Natural killer cell (primary cell): ENCODE data around the gene IGFL4. TPM values are rescaled to one million over a fixed set of nuclear protein-coding genes. Genes with fewer than 3 reads are reported as not detected.

Source experiments
- ATAC-seq, 3 donors: fragments of 150-1000 bp in 2 of 3; fragments of 200-7000 bp in 1 of 3; cut with Tn5 transposase; 1 replicate in 1 of 3; 2 replicates in 2 of 3; pipeline ENCODE4 v1.10.0; 2021; ENCODE audit warnings: mild to moderate bottlenecking in 2 of 3, moderate library complexity in 2 of 3
- DNase-seq, 2 donors: peaks; one replicate each; pipeline versions ENCODE4 v3.0.0 to v3.0.0-alpha.2; 2013 to 2021; ENCODE audit warnings: mixed read lengths in 1 of 2
- H3K27ac ChIP-seq: one replicate; pipeline ENCODE4 v1.5.1; 2013; ENCODE audit warnings: mild to moderate bottlenecking, low read length
- H3K27me3 ChIP-seq: one replicate; pipeline ENCODE4 v1.6.1; 2013; ENCODE audit warnings: low read length; ENCODE audit not compliant: control insufficient read depth, insufficient read depth
- H3K36me3 ChIP-seq: one replicate; pipeline ENCODE4 v1.6.1; 2013; ENCODE audit warnings: low read length; ENCODE audit not compliant: control insufficient read depth, insufficient read depth
- H3K4me1 ChIP-seq: one replicate; pipeline ENCODE4 v1.6.1; 2013; ENCODE audit warnings: low read length; ENCODE audit not compliant: control insufficient read depth, insufficient read depth
- H3K4me3 ChIP-seq: one replicate; pipeline ENCODE4 v1.5.1; 2013; ENCODE audit warnings: low read length
- H3K9me3 ChIP-seq: one replicate; pipeline ENCODE4 v1.6.1; 2013; ENCODE audit warnings: low read length; ENCODE audit not compliant: control insufficient read depth, insufficient read depth
- H3K27ac Mint-ChIP-seq, 2 donors: one replicate each; pipeline ENCODE4 v1.8.0; 2022; ENCODE audit warnings: mild to moderate bottlenecking in 2 of 2, mixed read lengths in 2 of 2, moderate library complexity in 1 of 2
- H3K27me3 Mint-ChIP-seq, 2 donors: one replicate each; pipeline ENCODE4 v1.8.0; 2022; ENCODE audit warnings: low read depth in 2 of 2, mixed read lengths in 2 of 2
- H3K36me3 Mint-ChIP-seq: one replicate; pipeline ENCODE4 v1.8.0; 2022; ENCODE audit warnings: mixed read lengths
- H3K4me1 Mint-ChIP-seq, 2 donors: one replicate each; pipeline ENCODE4 v1.8.0; 2022; ENCODE audit warnings: mixed read lengths in 2 of 2
- H3K4me3 Mint-ChIP-seq: one replicate; pipeline ENCODE4 v1.8.0; 2022; ENCODE audit warnings: mild to moderate bottlenecking, moderate library complexity, mixed read lengths
- H3K9me3 Mint-ChIP-seq, 2 donors: one replicate each; pipeline ENCODE4 v1.8.0; 2022; ENCODE audit warnings: mixed read lengths in 2 of 2
- CTCF ChIP-seq: fragments of 200-600 bp; IDR thresholded peaks from one replicate; pipeline ENCODE4 v1.8.0; 2022; ENCODE audit warnings: antibody characterized with exemption
- WGBS: methylation state at CpG from one replicate; pipeline ENCODE4 v1.1.7; 2013; ENCODE audit warnings: missing lambda C conversion rate; ENCODE audit not compliant: insufficient coverage; 5-methylcytosine and 5-hydroxymethylcytosine counted together
- intact Hi-C: fragments of 100-400 bp; cut with micrococcal nuclease; formaldehyde crosslinking; loops from one replicate; pipeline ENCODE4 v1.14.2; 2022
- total RNA-seq, 4 donors: library from RNA; stranded (reverse); fragments of 120-200 nt in 1 of 4; gene quantifications; one replicate each; pipeline versions ENCODE4 v1.2.3 to v1.2.4, GENCODE V29; 2013 to 2022

The IGFL4 gene
- total RNA-seq, 3 donors from 2014 or later (not counting 1 experiment from before 2014, with no cell fraction given): not detected

DNA sequence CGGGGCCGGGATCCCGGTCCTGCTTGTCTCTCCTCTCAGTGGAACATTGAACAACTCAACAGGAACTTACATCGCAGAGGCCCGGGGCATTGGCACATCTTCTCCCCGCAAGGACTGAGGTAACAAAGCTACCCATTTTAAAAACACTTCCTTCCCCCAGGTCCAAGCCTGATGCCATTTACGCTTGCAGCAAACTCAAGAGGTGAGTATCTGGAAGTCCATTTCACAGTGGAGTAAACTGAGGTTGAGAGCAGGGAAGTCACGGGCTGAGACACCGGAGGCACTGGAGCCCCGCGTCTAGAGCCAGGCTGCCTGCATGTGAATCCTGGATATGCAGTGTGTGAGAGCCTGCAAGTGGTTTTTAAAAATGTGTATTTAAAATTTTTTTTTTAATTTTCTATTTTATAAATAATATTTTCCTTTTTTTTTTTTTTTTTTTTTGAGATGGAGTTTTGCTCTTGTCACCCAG lies 17.5 kb downstream of the IGFL4 start:
- no peak for ATAC-seq
- Histone ChIP-seq H3K36me3 (no peaks in the 10 kb centered on the region), H3K4me1 (no peaks in the 10 kb centered on the region), H3K4me3 (no peak overlapping the region), H3K27me3 (peaks cover 18% of the 10 kb centered on the region), H3K9me3 (no peaks in the 10 kb centered on the region), H3K27ac (no peak overlapping the region)
- Mint-ChIP-seq H3K27ac (no peak overlapping the region), H3K36me3 (no peaks in the 10 kb centered on the region), H3K4me1 (peaks cover 0 to 11% of the 10 kb centered on the region in 2 donors), H3K9me3 (no peaks in the 10 kb centered on the region), H3K4me3 (no peak overlapping the region), H3K27me3 (peaks cover 12 to 17% of the 10 kb centered on the region in 2 donors)
- 37% methylated on average over 9 of the region's 11 CpGs for WGBS
- intact Hi-C loops: no loop called here
- TF ChIP-seq CTCF: no peak
- no peak for DNase-seq

DNA sequence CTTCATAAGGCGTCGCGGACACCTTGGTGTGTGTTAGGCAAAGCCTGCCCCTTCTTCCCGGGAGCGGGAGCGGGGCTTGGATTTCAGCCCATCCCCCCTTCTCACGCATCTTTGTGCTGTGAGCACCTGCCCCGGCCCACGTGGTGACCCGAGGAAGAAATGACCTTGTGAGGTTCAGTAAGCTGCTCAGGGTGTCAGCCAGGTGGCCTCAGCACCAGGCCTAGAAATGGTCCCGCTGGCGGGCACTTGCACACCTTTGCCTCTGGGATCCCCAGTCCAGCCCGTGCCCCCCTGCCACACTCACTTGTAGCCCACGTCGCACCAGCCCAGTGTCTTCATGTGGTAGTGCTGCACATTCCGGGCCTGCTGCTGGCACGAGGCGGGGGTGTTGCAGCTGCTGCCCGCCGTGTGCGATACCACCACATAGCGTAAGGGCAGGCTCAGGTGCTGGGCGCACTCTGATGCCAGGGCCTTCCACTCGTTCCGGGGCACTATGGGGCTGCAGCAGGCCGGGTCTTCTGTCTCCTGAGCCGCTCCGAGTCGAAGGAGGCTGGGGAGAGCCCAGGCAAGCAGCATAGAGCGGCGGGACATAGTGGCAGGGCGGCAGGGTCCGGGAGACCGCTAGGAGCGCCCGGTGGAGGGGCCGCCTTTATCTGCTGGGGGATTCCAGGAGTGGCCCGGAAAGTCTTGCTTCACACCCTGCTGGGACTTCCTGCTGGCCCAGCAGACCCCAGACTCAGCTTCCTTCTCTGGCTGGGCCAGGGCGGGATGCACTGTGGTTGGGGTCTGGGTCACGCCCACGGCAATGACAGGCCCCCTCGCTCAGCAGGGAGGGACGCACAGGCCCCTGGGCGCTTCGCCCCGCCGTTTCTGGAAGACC lies 18.1 kb downstream of the IGFL4 start, which contains the start of gene PGLYRP1:
PGLYRP1 (minus strand) TSS at position 623 of the 880 bp plus-strand sequence; CDS start at position 591, 32 bp downstream.
- peaks cover 18% of the 10 kb centered on the region for H3K27me3 ChIP-seq
- no peaks in the 10 kb centered on the region for H3K9me3 Mint-ChIP-seq
- no peak within 1 kb of the TSS for H3K27ac ChIP-seq
- no peak within 1 kb of the TSS for H3K4me3 ChIP-seq
- no peaks in the 10 kb centered on the region for H3K36me3 ChIP-seq
- no peak for DNase-seq
- H3K4me3 Mint-ChIP-seq: no peak within 1 kb of the TSS
- H3K9me3 ChIP-seq: no peaks in the 10 kb centered on the region
- no peak within 1 kb of the TSS for H3K27ac Mint-ChIP-seq
- ATAC-seq: no peak
- peaks cover 0 to 11% of the 10 kb centered on the region in 2 donors for H3K4me1 Mint-ChIP-seq
- H3K27me3 Mint-ChIP-seq: peaks cover 12 to 17% of the 10 kb centered on the region in 2 donors
- intact Hi-C loops: no loop called here
- TF ChIP-seq CTCF: no peak
- H3K4me1 ChIP-seq: no peaks in the 10 kb centered on the region
- 34% methylated on average over 47 of the region's 47 CpGs for WGBS
- H3K36me3 Mint-ChIP-seq: no peaks in the 10 kb centered on the region

DNA sequence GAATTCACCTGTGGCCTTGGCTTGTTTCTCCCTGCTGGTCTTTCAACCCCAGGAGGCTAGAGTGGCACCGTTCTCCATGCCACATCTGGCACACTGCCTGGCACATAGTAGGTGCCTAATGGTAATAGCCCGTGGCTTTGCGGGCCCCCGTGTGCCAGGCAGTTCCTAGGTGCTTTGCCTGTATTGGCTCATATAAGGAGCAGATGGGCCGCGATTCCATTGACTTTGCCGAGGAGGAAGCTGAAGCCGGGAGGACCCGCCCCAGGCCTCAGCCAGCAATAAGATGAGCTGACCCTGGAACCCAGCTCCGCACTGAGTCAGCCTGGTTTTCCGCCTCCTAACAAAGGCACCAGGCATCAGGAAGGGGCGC lies 18.8 kb downstream of the IGFL4 start:
- DNase-seq: no peak

More for the DNA sequence above, 18.8 kb downstream of the IGFL4 start:
- no peak for TF ChIP-seq CTCF
- Histone ChIP-seq H3K36me3 (no peaks in the 10 kb centered on the region), H3K27ac (no peak overlapping the region), H3K4me3 (no peak overlapping the region), H3K9me3 (no peaks in the 10 kb centered on the region), H3K4me1 (peaks cover 2% of the 10 kb centered on the region), H3K27me3 (peaks cover 18% of the 10 kb centered on the region)
- H3K36me3 Mint-ChIP-seq: no peaks in the 10 kb centered on the region
- WGBS: 66% methylated on average over 12 of the region's 12 CpGs
- ATAC-seq: no peak
- no peak overlapping the region for H3K4me3 Mint-ChIP-seq
- H3K4me1 Mint-ChIP-seq: peaks cover 0 to 12% of the 10 kb centered on the region in 2 donors
- intact Hi-C loops: no loop called here
- H3K9me3 Mint-ChIP-seq: no peaks in the 10 kb centered on the region
- no peak overlapping the region for H3K27ac Mint-ChIP-seq
- peaks cover 11 to 17% of the 10 kb centered on the region in 2 donors for H3K27me3 Mint-ChIP-seq
